K562 (cell line): ENCODE data around the gene ABCC1. TPM values are rescaled to one million over a fixed set of nuclear protein-coding genes. Genes with fewer than 3 reads are reported as not detected.

Experiments
- COPS2 ChIP-seq: fragments of 450-650 bp; conservative IDR thresholded peaks from 2 replicates; pipeline ENCODE4 v1.6.1; 2016; ENCODE audit warnings: mild to moderate bottlenecking, moderate library complexity
- DDX20 ChIP-seq: fragments of 450-650 bp; IDR thresholded peaks from 2 replicates; pipeline ENCODE4 v1.6.1; 2016; ENCODE audit warnings: missing genetic modification characterization, low read depth, mild to moderate bottlenecking, missing compliant biosample characterization, moderate library complexity
- ELK3 ChIP-seq: fragments of 450-650 bp; formaldehyde crosslinking; IDR thresholded peaks from 2 replicates; pipeline ENCODE4 v1.4.0; 2020; ENCODE audit warnings: mild to moderate bottlenecking
- ESRRB ChIP-seq: fragments of 250-450 bp; sonication (Bioruptor Pico); IDR thresholded peaks from 2 replicates; pipeline ENCODE4 v1.5.0; 2020; ENCODE audit warnings: mild to moderate bottlenecking, moderate library complexity, borderline replicate concordance
- FOXJ2 ChIP-seq: fragments of 200-800 bp; sonication (Bioruptor generic); IDR thresholded peaks from 2 replicates; pipeline ENCODE4 v1.6.1; 2016; ENCODE audit warnings: missing genetic modification characterization, missing compliant biosample characterization
- FOXO4 ChIP-seq: fragments of 450-650 bp; formaldehyde crosslinking; IDR thresholded peaks from 2 replicates; pipeline ENCODE4 v1.4.0; 2020; ENCODE audit warnings: mild to moderate bottlenecking, moderate library complexity
- GATA2 ChIP-seq: sonication (generic); formaldehyde crosslinking; IDR thresholded peaks from 2 replicates; pipeline ENCODE4 v1.4.0; 2020; ENCODE audit warnings: mild to moderate bottlenecking, missing genetic modification reagents
- HDAC8 ChIP-seq: fragments of 450-650 bp; IDR thresholded peaks from 2 replicates; pipeline ENCODE4 v1.6.1; 2016; ENCODE audit warnings: mild to moderate bottlenecking, missing genetic modification characterization, moderate library complexity, missing compliant biosample characterization
- JUND ChIP-seq, 2 experiments: IDR thresholded peaks; 2 replicates in 1 of 2; 3 replicates in 1 of 2; pipeline ENCODE4 v1.6.1; 2011; ENCODE audit warnings: borderline replicate concordance in 2 of 2, low read depth in 2 of 2, low read length in 2 of 2, improper control_type of control experiment in 1 of 2, missing biosample characterization in 1 of 2, missing genetic modification characterization in 1 of 2, missing genetic modification reagents in 1 of 2
- MAFF ChIP-seq: IDR thresholded peaks from 2 replicates; pipeline ENCODE4 v1.6.1; 2012; ENCODE audit warnings: low read length, improper control_type of control experiment
- PHF20 ChIP-seq: fragments of 450-650 bp; IDR thresholded peaks from 2 replicates; pipeline ENCODE4 v1.6.1; 2018; ENCODE audit not compliant: partially characterized antibody
- PKNOX1 ChIP-seq: fragments of 450-650 bp; IDR thresholded peaks from 2 replicates; pipeline ENCODE4 v1.6.1; 2016
- SRSF7 ChIP-seq: fragments of 200-400 bp; formaldehyde crosslinking; optimal IDR thresholded peaks from 2 replicates; pipeline ENCODE3; 2017; ENCODE audit warnings: mild to moderate bottlenecking, low read depth, low read length
- TSHZ1 ChIP-seq: fragments of 250-450 bp; sonication (Bioruptor Pico); IDR thresholded peaks from 2 replicates; pipeline ENCODE4 v1.4.0; 2020; ENCODE audit warnings: mild to moderate bottlenecking, moderate library complexity
- ZKSCAN1 ChIP-seq: fragments of 150-350 bp; IDR thresholded peaks from 2 replicates; pipeline ENCODE4 v1.6.1; 2016; ENCODE audit warnings: low read depth, low read length
- ZNF239 ChIP-seq: fragments of 250-450 bp; sonication (Bioruptor Pico); IDR thresholded peaks from 2 replicates; pipeline ENCODE4 v1.4.0; 2020; ENCODE audit warnings: mild to moderate bottlenecking
- ZNF592 ChIP-seq: fragments of 450-650 bp; IDR thresholded peaks from 2 replicates; pipeline ENCODE4 v1.6.1; 2017; ENCODE audit warnings: antibody characterized with exemption, mild to moderate bottlenecking
- polyA plus RNA-seq, 8 experiments: library from polyadenylated mRNA; depleted of rRNA in 4 of 8; stranded (reverse) in 5 of 8; unstranded in 3 of 8; fragments of >200 nt; fragmentation: Nextera tagmentation in 2 of 8; fragmentation: Illumina TruSeq in 1 of 8; extraction: Ambion mirVana in 2 of 8; extraction: Trizol in 1 of 8; gene quantifications; 2 replicates each; pipeline versions ENCODE4 v1.2.1 to v1.2.3, GENCODE V29; 2011 to 2014; ENCODE audit warnings: inconsistent platforms in 1 of 8, missing spikeins in 1 of 8
- total RNA-seq, 7 experiments: library from RNA; depleted of rRNA in 6 of 7; stranded (reverse); fragments of >200 nt in 6 of 7; fragmentation: Illumina TruSeq in 2 of 7; extraction: Trizol in 2 of 7; gene quantifications; 2 replicates each; pipeline versions ENCODE4 v1.2.1 to v1.2.3, GENCODE V29; 2011 to 2021; ENCODE audit warnings: low replicate concordance in 1 of 7

ABCC1 gene
- total and polyA plus RNA-seq, 9 of the 15 experiments (the other 6 are each of a cell fraction or from before 2014, with no cell fraction given), result 3.9 to 41.6 (median 10.0) TPM

GRCh38 chr16:15973421-15973820, 24.0 kb downstream of the ABCC1 start (continued):
- TF ChIP-seq ELK3 (CRISPR knock-in tag), result no peak
- TF ChIP-seq TSHZ1 (CRISPR knock-in tag), result no peak
- peak; percentile 76; the same call in 1 of the 2 replicates for TF ChIP-seq JUND (IDR thresholded peaks at IDR 0.05; ENCODE audit: borderline replicate concordance, low read depth, low read length)
- peak; percentile 81; the same call in 2 of the 3 replicates for TF ChIP-seq JUND (tag; IDR thresholded peaks at IDR 0.05; ENCODE audit: borderline replicate concordance, low read depth, low read length)
- TF ChIP-seq PKNOX1, result no peak
- no peak for TF ChIP-seq ZNF239
- TF ChIP-seq COPS2, result no peak
- no peak for TF ChIP-seq ZNF592
- no peak for TF ChIP-seq DDX20 (tag)
- no peak for TF ChIP-seq FOXO4 (CRISPR knock-in tag)
- no peak for TF ChIP-seq SRSF7
- TF ChIP-seq ZKSCAN1, result no peak
- no peak for TF ChIP-seq ESRRB (CRISPR knock-in tag)
- TF ChIP-seq MAFF, result no peak
- TF ChIP-seq PHF20, result no peak
- no peak for TF ChIP-seq HDAC8
- 0 out of 2 replicates have a peak, but pooled peaks have one; percentile 19 for TF ChIP-seq GATA2 (CRISPR knock-in tag)
- TF ChIP-seq FOXJ2 (tag), result peak; percentile 96
